Hindlimb muscle (tissue), 1 donor: Measurements from ENCODE around the gene MEIS2. TPM values are rescaled to one million over a fixed set of nuclear protein-coding genes. Genes with fewer than 3 reads are reported as not detected.
A peak's percentile ranks its signal among the peaks of the same experiment; 100 is the strongest.

Experiments
- DNase-seq: peaks from one replicate; pipeline ENCODE4 v3.0.0-alpha.2; 2013
- polyA plus RNA-seq: library from polyadenylated mRNA; unstranded; fragments of 120-200 nt; gene quantifications from one replicate; pipeline ENCODE4 v1.2.1, GENCODE V29; 2013; ENCODE audit not compliant: insufficient read length

MEIS2 gene
- polyA plus RNA-seq, 1 donor = 7.7 TPM

DNA sequence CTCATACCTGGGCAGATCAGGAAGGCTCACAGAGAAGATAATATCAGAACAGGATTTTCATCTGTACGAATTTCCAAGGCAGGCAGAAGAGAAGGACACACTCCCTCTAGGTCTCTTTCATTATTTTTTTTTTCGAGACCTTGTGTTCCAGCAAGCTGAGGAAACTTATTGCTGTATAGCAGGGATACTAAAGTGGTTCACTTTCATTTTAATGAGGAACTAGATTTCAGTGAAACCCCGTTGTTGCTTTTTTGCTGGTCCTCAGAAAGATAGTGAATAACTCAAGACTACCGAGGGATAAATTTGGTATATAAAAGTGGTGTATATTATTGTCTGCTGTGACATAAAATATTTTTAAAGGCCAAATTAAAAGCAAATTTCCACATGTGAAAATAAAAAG, 24.6 kb downstream of the MEIS2 start:
- DNase-seq = no peak

DNA sequence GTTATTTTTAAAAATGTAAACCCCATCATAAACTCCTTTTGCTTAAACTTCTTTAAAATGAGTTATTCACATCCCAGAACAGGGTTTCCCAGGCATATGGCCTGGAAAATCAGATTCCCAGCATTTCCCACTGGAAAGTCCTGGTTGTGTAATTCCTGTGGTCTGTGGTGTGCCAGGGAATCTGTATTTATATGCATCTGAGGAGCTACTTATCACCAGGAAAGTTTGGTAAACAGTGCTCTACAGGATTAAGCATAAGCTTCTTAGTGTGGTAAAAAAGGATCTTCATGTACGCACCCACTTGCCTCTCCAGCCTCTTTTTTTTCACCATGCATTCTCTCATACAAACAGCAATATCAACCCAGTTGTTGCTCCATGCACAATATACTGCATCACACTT, 28.2 kb downstream of the MEIS2 start:
- no peak for DNase-seq

DNA sequence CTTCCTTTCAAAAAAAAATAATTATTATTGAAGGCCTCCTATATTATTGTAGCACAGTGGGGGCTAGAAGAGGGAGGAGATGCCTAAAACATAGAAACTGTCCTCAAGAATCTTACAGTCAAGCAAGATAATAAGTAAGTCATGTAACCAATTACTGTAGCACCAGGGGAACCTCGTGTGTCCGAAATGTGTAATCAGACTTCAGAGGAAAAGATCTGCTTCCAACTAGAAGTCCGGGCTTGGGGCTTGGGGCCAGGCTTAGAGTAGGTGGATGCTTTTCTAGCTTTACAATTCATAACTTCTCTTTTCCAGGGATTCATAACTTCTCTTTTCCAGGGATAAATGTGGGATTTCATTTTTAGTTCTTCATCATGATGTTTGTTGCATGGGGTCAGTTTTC, 29.2 kb downstream of the MEIS2 start:
- no peak for DNase-seq

DNA sequence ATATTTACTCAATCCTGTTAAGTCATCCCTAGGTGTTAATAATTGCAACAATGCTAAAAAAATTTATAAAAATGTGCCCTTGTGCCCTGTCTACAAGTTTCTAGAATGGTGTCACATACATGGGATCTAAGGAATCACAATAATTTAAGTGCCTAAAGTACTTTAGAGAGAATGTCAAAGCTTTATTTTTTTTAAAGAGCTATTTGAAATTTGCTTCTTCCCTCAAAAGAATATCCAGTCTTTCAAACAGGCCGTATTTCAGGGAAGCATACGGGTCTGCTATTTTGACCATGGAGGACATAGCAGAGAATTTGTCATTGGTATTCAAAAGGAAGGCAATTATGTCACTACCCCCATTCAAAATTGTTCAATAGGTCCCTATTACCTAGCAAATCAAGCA, 29.7 kb downstream of the MEIS2 start:
- DNase-seq = no peak

DNA sequence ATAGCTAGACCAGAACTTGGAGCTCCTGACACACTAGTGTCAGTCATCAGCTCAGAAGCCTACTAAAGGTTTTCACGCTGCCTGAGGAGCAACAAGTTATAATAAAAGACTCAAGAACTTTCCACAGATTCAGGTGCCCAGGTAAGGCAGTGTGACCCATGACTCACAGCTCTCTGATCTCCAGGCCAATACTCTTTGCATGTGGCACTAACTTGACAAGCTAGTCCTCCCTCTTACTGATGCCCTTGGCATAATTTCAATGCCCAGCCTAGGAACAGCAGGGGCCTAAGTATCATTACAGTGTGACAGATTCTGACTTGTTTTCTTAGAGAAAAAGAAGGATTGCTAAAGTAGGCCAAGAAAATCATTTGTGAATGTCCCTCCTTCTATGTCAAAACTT, 38.4 kb downstream of the MEIS2 start:
- DNase-seq = no peak

DNA sequence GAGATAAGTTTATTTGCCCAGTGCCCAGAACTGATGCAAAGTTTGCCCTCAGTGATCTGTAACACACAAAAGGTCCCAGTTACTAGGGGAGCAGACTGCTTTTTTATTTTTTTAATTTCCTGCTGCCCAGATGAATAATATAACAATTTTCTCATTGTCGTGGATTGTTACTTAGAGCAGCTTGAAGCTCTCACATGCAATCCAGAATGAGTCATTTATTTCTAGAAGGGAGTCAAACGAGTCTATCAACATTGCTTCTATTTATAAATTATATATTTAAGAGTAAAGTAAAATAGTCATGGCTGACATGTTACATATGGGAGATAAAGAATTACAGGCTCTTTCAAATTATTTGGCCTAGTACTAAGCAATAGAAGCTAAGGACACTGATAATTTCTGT, 41.3 kb downstream of the MEIS2 start:
- DNase-seq = no peak

DNA sequence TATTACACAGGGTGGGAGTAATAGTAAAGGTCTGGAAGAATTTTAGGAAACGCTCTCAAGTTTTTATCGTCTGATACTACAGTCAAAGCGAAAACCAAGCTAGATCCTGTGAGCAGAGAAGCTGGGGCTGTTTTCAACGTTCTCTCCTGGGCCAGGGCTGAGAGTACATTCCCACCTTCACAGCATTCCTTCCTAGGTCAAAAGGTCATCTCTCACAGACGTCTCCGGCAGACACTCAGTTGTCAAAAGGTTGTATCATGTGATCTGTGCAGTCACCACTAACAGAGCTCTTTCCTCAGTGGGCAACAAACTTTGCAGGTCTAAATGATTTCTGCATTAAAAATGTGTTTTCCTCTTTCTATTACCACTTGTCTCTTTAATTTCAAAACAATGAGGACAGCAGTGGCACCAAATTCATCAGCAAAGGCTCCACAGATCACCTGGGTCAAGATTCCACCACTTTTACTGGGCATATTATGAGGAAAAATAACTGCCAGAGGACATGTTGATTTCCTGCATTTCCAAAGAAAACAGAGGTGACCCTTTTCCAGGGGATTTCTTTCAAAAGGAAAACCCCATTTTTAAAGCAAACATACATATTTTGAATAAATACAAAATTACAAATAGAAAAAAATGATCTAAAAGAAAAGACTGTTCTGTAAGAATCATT, 41.9 kb downstream of the MEIS2 start:
- no peak for DNase-seq

DNA sequence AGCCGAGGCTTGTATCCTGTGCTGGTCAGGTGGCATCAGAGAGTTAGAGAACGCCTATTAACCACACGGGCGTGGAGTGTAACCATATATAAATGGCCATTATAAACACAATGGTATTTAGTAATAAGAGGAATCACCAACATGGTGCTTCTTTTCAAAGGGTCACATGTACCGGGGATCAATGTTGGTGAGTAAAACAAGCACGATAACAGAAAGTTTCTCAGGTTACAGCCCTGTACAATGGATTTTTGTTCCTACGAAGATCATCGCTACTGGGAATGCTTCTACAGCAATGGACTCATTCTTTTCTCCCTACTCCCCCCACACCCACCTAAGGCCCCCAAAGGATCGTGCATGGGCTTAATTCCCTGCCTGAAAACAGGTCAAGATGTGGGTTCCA, 42.5 kb downstream of the MEIS2 start:
- no peak for DNase-seq

DNA sequence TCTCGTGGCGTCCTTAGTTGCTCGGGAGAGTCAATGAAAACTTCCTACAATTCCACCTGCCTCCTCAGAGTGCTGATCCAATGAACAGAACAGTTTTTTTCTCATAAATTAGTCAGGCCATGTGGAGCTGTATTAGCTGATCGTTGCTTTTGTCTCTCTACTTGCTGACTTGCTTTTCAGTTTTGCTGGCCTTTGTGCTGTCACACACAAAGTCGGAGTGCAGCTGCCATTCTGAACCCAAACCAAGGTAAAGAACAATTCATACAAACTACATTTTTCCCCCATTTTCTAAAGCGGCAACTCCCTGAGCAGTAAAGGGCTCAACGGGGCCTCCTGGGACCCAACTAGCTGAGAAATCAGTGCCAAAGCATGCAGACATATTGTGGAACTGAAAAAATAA, 43.1 kb downstream of the MEIS2 start:
- no peak for DNase-seq

DNA sequence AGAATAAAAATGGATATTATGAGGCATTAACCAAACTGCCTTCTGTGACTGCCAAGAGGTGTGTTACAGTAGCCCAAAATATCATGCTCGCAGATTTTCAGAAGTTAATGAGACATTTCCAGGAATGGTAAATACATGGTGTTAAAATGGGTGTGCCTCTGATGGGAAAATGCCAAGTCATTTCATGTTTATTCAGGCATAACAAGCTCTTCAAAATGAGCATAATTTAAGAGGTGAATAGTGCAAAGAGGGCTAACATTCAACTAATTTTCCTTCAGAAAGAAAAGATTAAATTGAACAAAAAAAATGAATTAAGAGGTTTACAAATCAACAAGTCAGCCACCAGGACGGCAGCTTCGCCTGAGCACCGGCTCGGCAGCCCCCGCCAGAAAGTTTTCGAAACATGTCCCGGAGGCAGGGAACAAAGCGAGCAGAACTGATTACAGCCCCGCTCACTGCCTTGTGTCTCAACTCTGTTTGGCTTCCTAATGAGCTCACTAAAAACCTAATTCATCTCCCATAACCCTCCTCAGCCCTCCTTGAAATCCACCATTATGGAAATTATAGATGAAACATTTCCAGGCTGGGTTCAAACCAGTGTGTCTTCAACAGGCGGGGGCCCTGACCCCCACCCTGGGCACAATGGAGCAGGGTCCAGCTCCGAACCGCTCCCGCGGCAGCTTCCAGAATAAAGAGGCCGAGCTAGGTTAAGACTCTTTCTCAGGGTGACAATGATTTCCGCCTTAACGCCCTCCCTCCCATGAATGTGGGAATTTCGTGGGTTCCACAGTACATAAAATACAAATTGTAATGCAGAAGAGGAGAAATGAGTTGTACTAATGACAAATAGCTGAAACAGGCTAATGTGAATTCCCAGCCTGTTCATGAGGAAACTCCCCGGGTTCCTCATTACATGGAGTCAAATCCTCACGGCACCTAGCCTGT, 43.9 kb downstream of the MEIS2 start:
- no peak for DNase-seq

DNA sequence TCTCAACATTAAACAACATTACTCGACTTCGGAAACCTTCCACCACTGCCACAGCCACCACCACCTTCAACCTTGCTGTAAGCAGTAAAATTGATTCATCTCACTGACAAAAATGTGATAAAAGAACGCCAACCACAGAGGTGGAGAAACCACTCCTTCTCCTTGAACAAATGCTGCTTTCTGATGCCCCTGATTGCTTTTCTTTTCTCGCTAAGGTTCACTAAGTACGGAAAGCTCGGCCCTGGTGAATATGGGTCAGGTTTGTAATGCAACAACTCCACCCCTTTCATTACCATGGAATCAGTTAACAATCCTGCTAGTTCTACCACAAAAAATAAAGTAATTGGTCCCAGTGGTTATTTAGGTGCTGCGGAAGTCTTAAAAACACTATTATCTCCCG, 44.9 kb downstream of the MEIS2 start:
- DNase-seq = no peak

DNA sequence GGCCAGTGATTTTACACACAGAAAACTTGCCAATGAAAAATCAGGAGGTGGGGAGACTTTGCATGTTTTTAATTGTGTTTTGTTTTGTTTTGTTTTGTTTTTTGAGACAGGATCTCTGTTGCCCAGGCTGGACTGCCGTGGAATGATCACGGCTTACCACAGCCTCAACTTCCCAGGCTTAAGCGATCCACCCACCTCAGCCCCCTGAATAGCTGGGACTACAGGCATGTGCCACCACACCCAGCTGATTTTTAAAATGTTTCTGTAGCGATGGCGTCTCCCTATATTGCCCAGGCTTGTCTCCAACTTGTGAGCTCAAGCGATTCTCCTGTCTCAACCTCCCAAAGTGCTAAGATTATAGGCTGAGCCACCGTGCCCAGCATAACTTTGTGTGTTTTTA, 46.0 kb downstream of the MEIS2 start:
- DNase-seq = no peak

DNA sequence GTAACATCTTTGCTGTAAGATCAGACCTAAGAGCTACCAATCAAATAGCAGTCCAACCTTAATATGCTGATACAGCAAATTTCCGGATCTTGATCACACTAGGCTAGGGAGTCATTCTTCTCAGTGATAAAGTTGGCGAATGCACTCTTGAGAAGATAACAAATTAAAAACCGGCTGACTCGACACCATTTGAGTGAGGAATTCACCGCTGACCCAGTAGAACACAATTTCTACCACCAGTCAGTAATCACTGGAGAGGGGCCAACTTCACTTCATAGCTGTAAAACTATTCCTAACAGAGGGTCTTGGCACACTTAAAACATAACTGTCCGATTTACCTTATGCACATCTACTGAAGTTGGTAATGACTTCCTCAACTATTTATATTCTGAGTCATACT, 47.2 kb downstream of the MEIS2 start:
- no peak for DNase-seq

DNA sequence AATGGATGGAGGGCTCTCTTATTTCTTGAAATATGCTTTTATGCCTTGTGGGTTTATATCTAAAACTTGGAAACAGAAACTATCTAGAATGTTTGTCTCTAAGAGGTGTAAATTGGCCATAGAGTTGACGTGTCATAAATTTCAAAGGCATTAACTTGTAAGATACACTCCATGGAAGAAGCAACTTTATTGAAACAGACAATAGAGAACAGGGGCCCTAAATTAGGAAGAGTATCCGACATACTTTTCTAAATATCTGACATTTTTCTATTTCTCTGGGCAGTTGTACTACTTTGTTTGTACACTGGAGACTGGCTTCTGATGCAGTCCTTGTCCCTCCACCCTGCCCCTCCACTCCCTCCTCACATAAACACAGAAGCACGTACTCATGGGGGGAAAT, 50.0 kb downstream of the MEIS2 start:
- DNase-seq = no peak

DNA sequence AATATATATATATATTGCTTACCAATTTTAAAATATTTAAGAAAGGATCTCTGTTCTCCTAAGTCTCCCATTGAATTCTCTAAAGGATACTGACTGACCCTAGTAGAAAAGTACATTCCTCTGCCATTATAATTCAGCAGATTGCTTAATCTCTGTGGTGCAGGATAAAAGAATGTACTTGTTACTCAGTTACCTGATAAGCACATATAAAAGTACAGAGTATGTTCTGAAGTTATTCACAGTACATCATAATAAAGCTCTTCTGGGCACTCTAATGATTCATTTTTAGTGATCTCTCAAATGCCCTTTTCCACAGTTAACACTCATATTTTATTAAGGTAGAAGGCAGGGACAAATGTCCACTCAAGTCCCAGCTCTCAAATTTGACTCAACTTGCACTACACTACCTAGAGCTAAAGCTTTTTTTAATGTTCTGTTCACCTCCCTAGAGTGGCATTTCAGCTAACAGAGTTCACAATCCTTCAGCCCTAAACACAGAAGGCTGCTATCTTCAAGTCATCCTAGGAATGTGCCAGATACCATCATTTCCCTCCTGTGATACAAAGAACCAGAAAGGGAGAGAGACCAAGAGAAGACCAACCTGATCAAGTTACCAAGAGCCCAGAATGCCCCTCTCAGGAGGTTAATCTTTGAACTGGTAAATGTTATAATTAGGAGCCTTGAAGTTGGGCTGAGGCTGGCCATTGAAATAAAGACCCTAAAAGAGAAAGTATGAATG, 53.3 kb downstream of the MEIS2 start:
- no peak for DNase-seq

DNA sequence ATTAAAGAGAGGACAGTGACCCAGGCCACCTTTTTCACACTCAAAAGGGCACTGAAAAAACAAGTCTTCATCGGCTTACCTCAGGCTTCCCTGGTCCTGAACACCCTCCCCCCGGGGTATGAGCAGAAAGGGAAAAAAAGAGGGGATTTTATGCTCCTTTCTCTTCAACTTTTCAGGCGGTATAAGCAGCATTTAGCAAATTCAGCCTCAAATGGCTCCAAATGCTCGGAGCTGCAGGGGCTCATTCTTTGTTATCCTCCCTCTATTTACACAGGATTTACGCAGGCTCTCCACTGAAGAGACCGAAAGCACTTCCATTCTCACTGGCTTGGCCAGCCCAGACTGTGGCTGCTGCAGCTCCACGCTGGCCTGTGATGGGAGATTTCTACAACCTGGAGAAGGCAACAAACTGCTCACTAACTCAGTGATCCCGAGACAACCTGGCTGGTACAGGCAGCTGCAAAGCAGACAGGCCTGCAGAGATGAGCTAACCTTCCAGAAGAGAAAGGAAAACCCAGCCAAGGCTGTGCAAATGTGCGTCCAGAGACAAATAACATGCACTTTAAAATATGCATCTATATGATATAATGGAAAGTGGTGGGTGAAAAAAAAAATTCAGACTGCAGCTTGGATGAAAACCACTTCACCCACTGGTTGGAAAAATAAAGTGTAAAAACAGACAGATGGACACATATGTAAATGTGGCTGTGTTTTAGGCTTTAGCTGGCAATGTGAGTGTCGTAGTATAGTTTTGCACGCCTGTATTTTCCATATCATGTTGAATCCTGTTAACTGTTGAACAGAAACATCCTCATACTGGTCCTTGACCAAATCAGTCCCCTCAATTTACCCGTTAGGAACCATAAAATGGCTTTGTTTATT, 54.2 kb downstream of the MEIS2 start:
- peak; percentile 54 for DNase-seq

DNA sequence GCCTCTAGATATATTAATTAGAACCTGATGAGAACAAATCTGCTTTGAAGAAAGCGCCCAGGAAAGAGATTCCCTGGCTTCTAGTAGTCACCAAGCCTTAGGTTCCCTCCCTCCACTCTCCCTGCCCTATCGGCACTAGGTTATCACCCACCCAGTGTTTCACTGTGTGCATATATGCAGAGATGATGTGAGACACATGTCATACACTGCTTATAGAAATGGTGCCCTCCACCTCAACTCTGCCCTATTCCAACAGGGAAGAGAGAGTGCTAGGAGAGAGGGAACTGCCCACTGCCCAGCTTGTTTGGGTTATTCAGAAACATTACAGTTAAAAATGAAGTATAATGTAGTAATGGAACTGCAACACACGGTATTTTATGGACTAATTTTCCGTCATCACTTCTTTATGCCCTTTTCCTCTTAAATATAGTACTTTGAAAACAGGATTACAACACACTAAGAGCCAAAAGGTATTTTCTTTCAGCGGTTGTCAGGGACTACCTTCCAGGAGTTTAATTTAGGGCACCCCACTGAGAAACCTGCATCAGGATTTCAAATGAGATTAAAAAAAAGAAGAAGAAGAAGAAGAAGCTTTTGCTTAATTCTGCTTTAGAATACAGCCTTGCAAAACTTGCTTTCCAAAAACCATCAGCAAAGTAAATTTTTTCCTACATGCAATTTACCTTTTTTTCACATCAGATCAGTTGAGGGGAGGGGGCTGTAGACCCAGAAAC, 55.3 kb downstream of the MEIS2 start:
- no peak for DNase-seq

DNA sequence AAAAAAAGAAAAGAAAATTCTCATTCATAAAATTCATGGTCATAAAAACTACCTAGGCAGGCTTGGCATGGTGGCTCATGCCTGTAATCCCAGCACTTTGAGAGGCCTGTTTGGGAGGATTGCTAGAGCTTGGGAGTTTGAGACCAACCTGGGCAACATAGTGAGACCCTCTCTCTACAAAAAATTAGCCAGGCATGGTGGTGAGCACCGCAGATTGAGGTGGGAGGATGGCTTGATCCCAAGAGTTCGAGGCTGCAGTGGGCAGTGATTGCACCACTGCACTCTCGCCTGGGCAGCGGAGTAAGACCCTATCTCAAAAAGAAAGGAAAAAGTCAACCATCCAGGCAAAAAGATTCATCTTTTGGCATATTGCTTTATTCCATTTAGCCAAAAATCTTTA, 58.5 kb downstream of the MEIS2 start:
- DNase-seq = no peak

DNA sequence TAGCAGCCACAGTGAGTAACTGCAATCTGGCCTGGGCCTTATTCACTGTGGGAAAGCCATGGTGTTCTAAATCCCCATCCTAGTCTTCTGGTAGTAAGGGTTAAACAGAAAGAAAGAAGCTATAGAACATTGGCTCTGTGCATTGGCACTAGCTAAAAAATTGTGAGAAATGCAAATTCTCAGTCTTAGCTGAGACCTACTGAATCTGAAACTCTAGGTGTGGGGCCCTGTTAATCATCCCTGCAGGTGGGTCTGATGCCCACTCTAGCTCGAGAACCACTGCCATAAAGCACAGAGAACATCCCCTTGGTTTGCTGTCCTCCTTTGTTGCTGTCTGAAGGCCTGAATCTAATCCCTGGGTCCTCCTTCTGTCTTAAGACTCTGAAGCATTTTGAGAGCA, 59.3 kb downstream of the MEIS2 start:
- no peak for DNase-seq

DNA sequence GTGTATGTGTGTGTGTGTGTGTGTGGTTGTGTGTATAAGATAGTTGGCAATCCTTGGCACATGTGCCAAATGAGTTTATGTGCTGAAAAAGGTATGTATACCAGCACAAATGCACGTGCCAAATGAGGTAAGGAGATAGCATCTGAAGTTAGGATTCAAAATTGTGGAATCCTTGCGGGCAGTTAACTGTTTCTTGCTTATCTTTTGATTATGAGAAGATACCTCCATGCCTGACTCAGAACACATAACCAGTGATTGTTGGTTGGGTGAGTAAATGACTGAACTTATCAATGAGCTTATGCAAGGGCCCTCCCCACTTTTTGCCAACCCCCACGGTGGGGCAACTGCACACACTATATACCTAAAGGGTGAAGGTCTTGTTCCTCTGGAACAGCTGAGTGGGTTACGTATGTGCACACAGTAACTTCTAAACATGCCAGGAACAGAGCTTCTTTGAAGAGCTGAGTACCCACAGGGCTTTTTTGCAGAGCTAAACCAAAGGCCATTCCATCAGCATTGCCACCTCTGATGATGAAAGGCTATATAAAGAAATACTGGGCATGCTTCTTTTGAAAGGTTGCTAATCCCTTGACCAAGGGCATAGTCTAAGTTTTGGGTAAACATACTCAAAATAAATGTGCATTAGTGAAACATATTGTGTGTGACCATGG, 60.1 kb downstream of the MEIS2 start:
- DNase-seq = no peak

DNA sequence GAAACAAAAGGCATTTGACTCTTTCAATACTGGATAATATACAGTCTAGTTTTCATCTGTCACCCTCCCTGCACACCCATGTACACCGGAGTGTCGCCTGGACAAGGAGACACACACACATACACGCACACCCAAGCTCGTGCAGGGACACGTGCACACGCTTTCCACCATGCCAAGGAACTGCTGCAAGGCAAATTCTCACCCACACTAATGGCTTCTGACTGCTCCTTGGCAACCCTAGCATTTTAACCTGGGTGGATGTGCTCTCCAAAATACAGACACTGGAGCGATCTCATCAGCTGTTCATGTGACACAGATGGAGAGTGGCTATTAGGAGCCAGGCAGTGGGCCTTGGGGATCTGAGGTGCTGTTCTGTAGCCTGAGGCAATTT, 61.6 kb downstream of the MEIS2 start:
- no peak for DNase-seq
